ENCODE results near the gene SNAI3. TPM values are rescaled to one million over a fixed set of nuclear protein-coding genes. Genes with fewer than 3 reads are reported as not detected.
A peak's percentile ranks its signal among the peaks of the same experiment; 100 is the strongest.
"Not testable (repeated sequence)": the region's sequence is repeated elsewhere in the genome, so short reads cannot be mapped to it uniquely, and the experiment has no call there.

Gene SNAI3
- total RNA-seq, 1 donor from 2014 or later = 0.29 TPM

DNA sequence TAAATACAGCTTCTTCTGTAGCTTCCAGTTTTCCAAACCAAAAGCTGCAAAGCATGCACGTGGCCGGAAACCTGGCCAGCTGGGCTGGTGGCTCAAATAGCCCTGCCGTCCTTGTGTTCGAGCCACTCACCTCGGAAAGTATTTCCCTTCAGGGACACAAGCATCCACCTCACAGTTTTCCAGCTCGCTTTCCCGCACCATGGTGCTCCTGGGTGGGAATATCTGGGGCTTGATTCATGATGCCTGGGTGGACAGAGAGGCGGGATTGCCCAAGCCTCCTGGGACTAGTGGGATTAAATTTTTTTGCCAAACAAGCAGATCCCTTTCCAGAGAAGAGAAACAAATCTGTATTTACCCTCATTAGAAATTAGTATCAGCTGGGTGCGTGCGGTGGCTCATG is 16.3 kb downstream of the SNAI3 start:
- Mint-ChIP-seq H3K9me3 (no peaks in the 10 kb centered on the region), H3K27ac (no peak overlapping the region), H3K27me3 (ENCODE audit: low read depth) (no peaks in the 10 kb centered on the region), H3K4me3 (no peak overlapping the region), H3K4me1 (peaks cover 2% of the 10 kb centered on the region), H3K36me3 (peaks cover 4% of the 10 kb centered on the region)
- TF ChIP-seq, protein P1, sequence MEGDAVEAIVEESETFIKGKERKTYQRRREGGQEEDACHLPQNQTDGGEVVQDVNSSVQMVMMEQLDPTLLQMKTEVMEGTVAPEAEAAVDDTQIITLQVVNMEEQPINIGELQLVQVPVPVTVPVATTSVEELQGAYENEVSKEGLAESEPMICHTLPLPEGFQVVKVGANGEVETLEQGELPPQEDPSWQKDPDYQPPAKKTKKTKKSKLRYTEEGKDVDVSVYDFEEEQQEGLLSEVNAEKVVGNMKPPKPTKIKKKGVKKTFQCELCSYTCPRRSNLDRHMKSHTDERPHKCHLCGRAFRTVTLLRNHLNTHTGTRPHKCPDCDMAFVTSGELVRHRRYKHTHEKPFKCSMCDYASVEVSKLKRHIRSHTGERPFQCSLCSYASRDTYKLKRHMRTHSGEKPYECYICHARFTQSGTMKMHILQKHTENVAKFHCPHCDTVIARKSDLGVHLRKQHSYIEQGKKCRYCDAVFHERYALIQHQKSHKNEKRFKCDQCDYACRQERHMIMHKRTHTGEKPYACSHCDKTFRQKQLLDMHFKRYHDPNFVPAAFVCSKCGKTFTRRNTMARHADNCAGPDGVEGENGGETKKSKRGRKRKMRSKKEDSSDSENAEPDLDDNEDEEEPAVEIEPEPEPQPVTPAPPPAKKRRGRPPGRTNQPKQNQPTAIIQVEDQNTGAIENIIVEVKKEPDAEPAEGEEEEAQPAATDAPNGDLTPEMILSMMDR (IDR thresholded peaks at IDR 0.05; ENCODE audit: unreplicated experiment) = no peak
- no peak for DNase-seq (ENCODE audit: low spot score in 2 of 2, unreplicated experiment in 2 of 2)

DNA sequence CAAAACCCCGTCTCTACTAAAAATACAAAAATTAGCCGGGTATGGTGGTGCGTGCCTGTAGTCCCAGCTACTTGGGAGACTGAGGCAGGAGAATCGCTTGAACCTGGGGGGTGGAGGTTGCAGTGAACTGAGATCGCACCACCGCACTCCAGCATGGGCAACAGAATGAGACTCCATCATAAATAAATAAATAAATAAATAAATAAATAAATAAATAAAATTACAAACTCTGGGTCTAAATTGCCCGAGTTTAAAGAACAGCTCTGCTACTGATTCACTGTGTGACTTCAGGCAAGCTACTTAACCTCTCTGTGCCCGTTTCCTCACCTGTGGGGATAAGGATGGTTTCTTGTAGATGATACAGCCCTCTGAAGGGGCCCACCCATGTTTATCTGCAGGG is 16.8 kb downstream of the SNAI3 start:
- not testable (repeated sequence) for H3K36me3 Mint-ChIP-seq; H3K27me3 Mint-ChIP-seq (ENCODE audit: low read depth); DNase-seq (ENCODE audit: low spot score in 2 of 2, unreplicated experiment in 2 of 2); H3K9me3 Mint-ChIP-seq; H3K4me1 Mint-ChIP-seq; H3K27ac Mint-ChIP-seq; H3K4me3 Mint-ChIP-seq

DNA sequence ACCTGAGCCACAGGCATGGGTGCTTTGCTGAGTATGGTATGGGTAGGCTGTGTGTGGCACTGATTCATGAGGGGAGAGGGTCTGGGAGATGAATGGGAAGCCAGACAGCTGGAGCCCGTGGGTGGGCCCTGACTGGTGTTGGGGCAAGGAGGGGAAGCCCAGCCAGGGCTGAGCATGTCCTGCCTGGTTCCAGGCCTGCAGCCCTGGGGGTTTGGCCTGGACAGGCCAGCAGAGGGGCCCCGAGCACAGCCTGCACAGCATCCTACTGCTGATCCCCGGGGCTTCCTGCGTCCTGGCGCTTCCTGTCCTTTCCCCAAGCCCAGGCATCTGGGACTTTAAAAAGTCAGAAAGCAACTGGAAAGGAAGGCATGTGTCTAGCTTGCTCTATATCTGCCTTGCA is 18.8 kb downstream of the SNAI3 start:
- H3K27me3 Mint-ChIP-seq (ENCODE audit: low read depth) = no peaks in the 10 kb centered on the region
- TF ChIP-seq, protein P1 (IDR thresholded peaks at IDR 0.05; ENCODE audit: unreplicated experiment) = no peak
- peaks cover 7% of the 10 kb centered on the region for H3K4me1 Mint-ChIP-seq
- no peak overlapping the region for H3K4me3 Mint-ChIP-seq
- H3K9me3 Mint-ChIP-seq = no peaks in the 10 kb centered on the region
- peak overlapping the region; percentile 64 for H3K27ac Mint-ChIP-seq
- DNase-seq (ENCODE audit: low spot score in 2 of 2, unreplicated experiment in 2 of 2) = no peak
- peaks cover 4% of the 10 kb centered on the region for H3K36me3 Mint-ChIP-seq

GRCh38 chr16:88665570-88665969 is 20.7 kb downstream of the SNAI3 start:
- H3K27me3 Mint-ChIP-seq (ENCODE audit: low read depth) = no peaks in the 10 kb centered on the region
- peaks cover 17% of the 10 kb centered on the region for H3K4me1 Mint-ChIP-seq
- no peak overlapping the region for H3K4me3 Mint-ChIP-seq
- TF ChIP-seq, protein P1 (IDR thresholded peaks at IDR 0.05; ENCODE audit: unreplicated experiment) = no peak
- peaks cover 4% of the 10 kb centered on the region for H3K36me3 Mint-ChIP-seq
- no peak for DNase-seq (ENCODE audit: low spot score in 2 of 2, unreplicated experiment in 2 of 2)
- no peak overlapping the region for H3K27ac Mint-ChIP-seq
- no peaks in the 10 kb centered on the region for H3K9me3 Mint-ChIP-seq

GRCh38 chr16:88665148-88665547 is 21.2 kb downstream of the SNAI3 start:
- no peak for DNase-seq (ENCODE audit: low spot score in 2 of 2, unreplicated experiment in 2 of 2)
- H3K27ac Mint-ChIP-seq = no peak overlapping the region
- H3K27me3 Mint-ChIP-seq (ENCODE audit: low read depth) = no peaks in the 10 kb centered on the region

DNA sequence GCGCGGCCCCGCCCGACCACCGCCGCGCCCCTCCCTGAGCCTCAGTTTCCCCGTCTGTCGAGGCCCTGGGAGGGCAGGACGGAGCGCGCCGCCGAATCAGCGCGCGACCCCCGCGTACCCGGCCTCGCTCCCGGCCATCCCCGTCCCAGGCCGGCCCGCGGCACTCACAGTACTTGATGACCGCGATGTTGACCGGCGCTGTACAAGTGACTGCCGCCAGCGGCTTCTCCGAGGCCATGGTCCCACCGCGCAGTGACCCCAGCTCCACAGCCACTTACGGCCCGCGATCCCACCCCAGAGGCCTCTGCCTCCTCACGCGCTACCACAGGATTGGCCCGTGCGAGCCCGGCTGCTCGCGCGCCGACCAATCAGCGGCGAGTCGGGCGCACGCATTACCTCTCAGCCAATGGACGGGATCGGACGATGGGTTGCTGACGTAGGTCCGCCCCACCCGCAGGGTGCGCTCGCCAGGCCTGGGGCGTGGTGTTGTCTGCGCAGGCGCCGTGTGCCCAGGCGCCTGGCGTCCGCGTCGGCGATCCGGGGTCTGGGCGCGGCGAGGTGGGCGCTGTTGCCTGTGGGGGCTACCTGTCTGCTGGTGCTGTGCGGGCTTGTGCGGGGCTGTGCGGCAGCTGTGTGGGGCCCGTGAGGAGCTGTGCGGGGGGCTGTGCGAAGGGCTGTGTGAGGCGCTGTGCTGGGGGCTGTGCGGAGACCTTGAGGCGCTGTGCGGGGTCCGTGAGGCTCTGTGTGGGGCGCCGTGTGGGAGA is 23.3 kb downstream of the SNAI3 start, which contains the start of gene MVD:
Gene MVD, minus strand, starts transcription at position 249 of the 764 bp plus-strand sequence. Its CDS starts 11 bp downstream, at position 238.
- Mint-ChIP-seq H3K27ac (peak within 1 kb of the TSS; percentile 96), H3K4me3 (peak within 1 kb of the TSS; percentile 85), H3K36me3 (peaks cover 4% of the 10 kb centered on the region), H3K9me3 (no peaks in the 10 kb centered on the region), H3K4me1 (peaks cover 17% of the 10 kb centered on the region), H3K27me3 (ENCODE audit: low read depth) (no peaks in the 10 kb centered on the region)
- TF ChIP-seq, protein P1 (IDR thresholded peaks at IDR 0.05; ENCODE audit: unreplicated experiment) = no peak
- peak; percentile 94 to 96 for DNase-seq (ENCODE audit: low spot score in 2 of 2, unreplicated experiment in 2 of 2)

More at GRCh38 chr16:88665148-88665547, 21.2 kb downstream of the SNAI3 start:
- peak overlapping the region; percentile 44 for H3K4me3 Mint-ChIP-seq
- peaks cover 4% of the 10 kb centered on the region for H3K36me3 Mint-ChIP-seq
- no peaks in the 10 kb centered on the region for H3K9me3 Mint-ChIP-seq
- TF ChIP-seq, protein P1 (IDR thresholded peaks at IDR 0.05; ENCODE audit: unreplicated experiment) = no peak
- H3K4me1 Mint-ChIP-seq = peaks cover 17% of the 10 kb centered on the region

Measured in mesothelial cell of epicardium (in vitro differentiated cells).